Cardiac fibroblast (primary cell): ENCODE results near the gene CERKL.

Source experiments
- DNase-seq, 2 donors: peaks; one replicate each; pipeline versions ENCODE4 v3.0.0 to v3.0.0-alpha.2; 2010; ENCODE audit warnings: low read depth in 2 of 2
- H3K4me3 ChIP-seq, 2 donors: replicated peaks in 1 of 2; 1 replicate in 1 of 2; 2 replicates in 1 of 2; pipeline ENCODE4 v1.5.1; 2011; ENCODE audit warnings: low read depth in 2 of 2, low read length in 2 of 2, mild to moderate bottlenecking in 2 of 2, moderate library complexity in 1 of 2
- TF ChIP-seq, protein P1 (sequence below): IDR thresholded peaks from one replicate; pipeline ENCODE4 v1.5.1; 2011; ENCODE audit warnings: low read depth, mild to moderate bottlenecking, low read length, inconsistent platforms

The CERKL gene

DNA sequence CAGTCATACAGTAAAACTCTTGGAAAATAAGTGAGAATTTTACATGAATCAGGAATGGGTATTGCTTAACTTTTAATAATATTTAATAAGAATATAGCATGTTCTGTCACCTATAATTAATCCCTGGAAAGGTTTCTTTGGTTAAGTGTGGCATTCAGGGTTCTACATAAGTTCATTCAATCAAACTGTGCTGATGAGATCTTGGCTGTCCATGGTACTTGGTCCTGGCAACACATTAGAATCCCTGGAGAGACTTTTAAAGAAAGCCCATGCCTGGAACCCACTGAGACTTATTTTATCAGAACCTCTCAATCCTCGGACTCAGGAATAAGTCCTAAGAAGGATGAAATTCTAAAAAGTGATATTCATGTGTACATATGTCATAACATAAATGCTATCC lies 60.3 kb downstream of the CERKL start:
- H3K4me3 ChIP-seq: no peak overlapping the region
- TF ChIP-seq, protein P1, sequence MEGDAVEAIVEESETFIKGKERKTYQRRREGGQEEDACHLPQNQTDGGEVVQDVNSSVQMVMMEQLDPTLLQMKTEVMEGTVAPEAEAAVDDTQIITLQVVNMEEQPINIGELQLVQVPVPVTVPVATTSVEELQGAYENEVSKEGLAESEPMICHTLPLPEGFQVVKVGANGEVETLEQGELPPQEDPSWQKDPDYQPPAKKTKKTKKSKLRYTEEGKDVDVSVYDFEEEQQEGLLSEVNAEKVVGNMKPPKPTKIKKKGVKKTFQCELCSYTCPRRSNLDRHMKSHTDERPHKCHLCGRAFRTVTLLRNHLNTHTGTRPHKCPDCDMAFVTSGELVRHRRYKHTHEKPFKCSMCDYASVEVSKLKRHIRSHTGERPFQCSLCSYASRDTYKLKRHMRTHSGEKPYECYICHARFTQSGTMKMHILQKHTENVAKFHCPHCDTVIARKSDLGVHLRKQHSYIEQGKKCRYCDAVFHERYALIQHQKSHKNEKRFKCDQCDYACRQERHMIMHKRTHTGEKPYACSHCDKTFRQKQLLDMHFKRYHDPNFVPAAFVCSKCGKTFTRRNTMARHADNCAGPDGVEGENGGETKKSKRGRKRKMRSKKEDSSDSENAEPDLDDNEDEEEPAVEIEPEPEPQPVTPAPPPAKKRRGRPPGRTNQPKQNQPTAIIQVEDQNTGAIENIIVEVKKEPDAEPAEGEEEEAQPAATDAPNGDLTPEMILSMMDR: no peak

GRCh38 chr2:181594322-181594721 lies 62.6 kb downstream of the CERKL start:
- no peak overlapping the region for H3K4me3 ChIP-seq
- no peak for DNase-seq
- TF ChIP-seq, protein P1: no peak

More for the DNA sequence above, 60.3 kb downstream of the CERKL start:
- no peak for DNase-seq

GRCh38 chr2:181589779-181590178 lies 67.1 kb downstream of the CERKL start:
- DNase-seq: no peak
- no peak overlapping the region for H3K4me3 ChIP-seq
- TF ChIP-seq, protein P1: no peak

DNA sequence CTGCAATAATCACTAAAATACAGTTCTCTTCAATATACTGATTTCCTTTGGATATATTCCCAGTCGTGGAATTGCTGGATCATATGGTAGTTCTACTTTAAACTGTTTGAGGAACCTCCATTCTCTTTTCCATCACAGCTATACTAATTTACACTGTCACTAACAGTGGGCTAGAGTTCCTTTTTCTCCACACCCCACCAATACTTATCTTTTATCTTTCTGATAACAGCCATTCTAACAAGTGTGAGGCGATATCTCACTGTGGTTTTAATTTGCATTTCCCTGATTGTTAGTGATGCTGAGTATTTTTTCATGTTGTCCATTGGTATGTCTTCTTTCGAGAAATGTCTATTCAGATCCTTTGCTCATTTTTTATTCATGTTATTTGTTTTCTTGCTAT lies 68.4 kb downstream of the CERKL start:
- no peak overlapping the region for H3K4me3 ChIP-seq
- TF ChIP-seq, protein P1: no peak

DNA sequence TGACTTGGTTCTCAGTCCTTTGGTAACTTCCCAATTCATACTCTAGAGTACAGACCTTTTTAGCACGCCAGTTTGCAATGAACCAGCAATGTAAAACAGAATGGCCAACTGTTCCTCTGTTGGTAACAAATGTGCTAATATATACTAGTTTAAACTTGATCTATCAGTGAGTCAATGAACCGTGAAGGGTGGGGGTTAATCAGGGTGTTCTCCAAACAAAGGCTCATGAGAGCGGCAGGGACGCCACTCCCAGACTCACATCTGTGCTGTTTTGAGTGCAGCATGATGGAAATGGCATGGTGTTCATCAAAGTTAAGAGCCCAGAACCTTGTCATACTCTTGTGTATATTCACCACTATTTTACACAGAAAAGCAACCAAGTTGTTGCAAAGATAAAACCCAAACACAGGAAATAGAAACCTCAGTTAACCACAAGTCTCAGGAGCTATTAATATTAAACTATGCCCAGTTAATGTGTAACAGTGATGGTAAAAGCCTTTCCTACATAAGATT lies 70.3 kb downstream of the CERKL start:
- TF ChIP-seq, protein P1: no peak
- no peak overlapping the region for H3K4me3 ChIP-seq
- no peak for DNase-seq

More for the DNA sequence above, 68.4 kb downstream of the CERKL start:
- no peak for DNase-seq

DNA sequence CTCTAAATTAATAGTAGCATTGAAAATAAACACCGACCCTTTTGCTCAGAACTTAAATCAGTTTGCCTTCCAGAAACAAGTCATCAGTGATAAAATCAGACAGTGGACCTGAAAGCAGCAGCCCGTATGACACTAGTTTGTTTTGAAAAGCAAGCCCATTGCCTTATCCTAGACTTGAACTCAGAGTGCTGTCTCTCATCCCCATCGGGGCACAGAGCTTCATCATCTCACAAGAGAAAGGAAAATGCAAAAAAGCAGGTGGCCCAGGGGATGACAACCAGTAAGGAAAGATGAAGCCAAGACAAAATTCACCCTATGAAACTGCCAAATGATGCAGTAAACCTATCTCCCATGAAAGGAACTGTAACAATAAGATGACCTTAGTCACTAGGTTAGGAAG lies 71.2 kb downstream of the CERKL start:
- TF ChIP-seq, protein P1: no peak
- no peak overlapping the region for H3K4me3 ChIP-seq
- no peak for DNase-seq

DNA sequence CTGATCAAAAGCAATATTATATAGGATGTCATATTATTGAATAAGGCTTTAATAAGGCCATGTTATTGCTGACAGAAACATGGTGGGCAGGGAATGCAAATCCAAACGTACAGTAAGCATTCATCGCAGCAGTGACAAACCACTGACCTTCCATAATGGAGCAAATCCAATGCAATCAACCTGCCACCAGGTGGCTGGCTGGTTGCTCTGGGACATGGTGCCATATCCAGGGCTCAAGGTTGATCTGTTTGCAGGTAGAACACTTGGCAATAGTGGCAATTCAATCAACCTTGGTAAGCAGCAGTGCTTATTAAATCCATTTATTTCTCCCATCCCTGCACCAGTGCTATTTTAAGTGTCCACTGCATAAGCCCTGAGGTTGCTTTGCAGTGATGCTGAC lies 75.4 kb downstream of the CERKL start:
- no peak overlapping the region for H3K4me3 ChIP-seq
- TF ChIP-seq, protein P1: no peak
- no peak for DNase-seq
